Measurements from ENCODE around the gene ABL1.
"Not testable (repeated sequence)": the region's sequence is repeated elsewhere in the genome, so short reads cannot be mapped to it uniquely, and the experiment has no call there.

The ABL1 gene

GRCh38 chr9:130847306-130848217 lies 12.5 kb downstream of the ABL1 start:
- no peaks in the 10 kb centered on the region for H4K20me1 ChIP-seq (ENCODE audit: insufficient read depth, low read length)
- H3K4me1 ChIP-seq (ENCODE audit: insufficient read depth, low read length, severe bottlenecking): no peaks in the 10 kb centered on the region
- TF ChIP-seq EZH2 (IDR thresholded peaks at IDR 0.05; ENCODE audit: borderline replicate concordance, low read length): no peak
- no peak for TF ChIP-seq CTCF (IDR thresholded peaks at IDR 0.05; ENCODE audit: low read length)
- H2AFZ ChIP-seq (ENCODE audit: low read length): no peak overlapping the region
- H3K9me3 ChIP-seq (ENCODE audit: low read length): no peaks in the 10 kb centered on the region
- H3K9me2 ChIP-seq (ENCODE audit: low read depth, low read length): no peaks in the 10 kb centered on the region
- no peak overlapping the region for H3K4me2 ChIP-seq (ENCODE audit: low read length)
- H3K36me3 ChIP-seq (ENCODE audit: insufficient read depth, low read length): no peaks in the 10 kb centered on the region
- no peaks in the 10 kb centered on the region for H3K79me2 ChIP-seq (ENCODE audit: insufficient read depth, low read length)
- no peak overlapping the region for H3K9ac ChIP-seq (ENCODE audit: low read length)
- H3K27me3 ChIP-seq (ENCODE audit: insufficient read depth, low read length): no peaks in the 10 kb centered on the region
- H3K4me3 ChIP-seq (ENCODE audit: low read depth, low read length, poor library complexity, severe bottlenecking): no peak overlapping the region
- no peaks in the 10 kb centered on the region for H3F3A ChIP-seq (ENCODE audit: insufficient read depth, low read length)
- H3K27ac ChIP-seq (ENCODE audit: low read depth, low read length, poor library complexity, severe bottlenecking): no peak overlapping the region

GRCh38 chr9:130848514-130848913 lies 13.5 kb downstream of the ABL1 start:
- H3K9ac ChIP-seq (ENCODE audit: low read length); H3K79me2 ChIP-seq (ENCODE audit: insufficient read depth, low read length); H3K9me3 ChIP-seq (ENCODE audit: low read length); H3K27ac ChIP-seq (ENCODE audit: low read depth, low read length, poor library complexity, severe bottlenecking); H3K27me3 ChIP-seq (ENCODE audit: insufficient read depth, low read length); H3K36me3 ChIP-seq (ENCODE audit: insufficient read depth, low read length); H4K20me1 ChIP-seq (ENCODE audit: insufficient read depth, low read length); H3K4me3 ChIP-seq (ENCODE audit: low read depth, low read length, poor library complexity, severe bottlenecking); H3F3A ChIP-seq (ENCODE audit: insufficient read depth, low read length); H3K4me1 ChIP-seq (ENCODE audit: insufficient read depth, low read length, severe bottlenecking); H2AFZ ChIP-seq (ENCODE audit: low read length); H3K9me2 ChIP-seq (ENCODE audit: low read depth, low read length); H3K4me2 ChIP-seq (ENCODE audit: low read length): not testable (repeated sequence)

- Histone ChIP-seq H4K20me1 (ENCODE audit: insufficient read depth, low read length) (no peaks in the 10 kb centered on the region), H3K4me1 (ENCODE audit: insufficient read depth, low read length, severe bottlenecking) (no peaks in the 10 kb centered on the region), H3K4me3 (ENCODE audit: low read depth, low read length, poor library complexity, severe bottlenecking) (no peak overlapping the region), H3K9me2 (ENCODE audit: low read depth, low read length) (no peaks in the 10 kb centered on the region), H3K27me3 (ENCODE audit: insufficient read depth, low read length) (no peaks in the 10 kb centered on the region), H3K36me3 (ENCODE audit: insufficient read depth, low read length) (peaks cover 5% of the 10 kb centered on the region; the same call in 1 of the 2 replicates), H3K79me2 (ENCODE audit: insufficient read depth, low read length) (no peaks in the 10 kb centered on the region), H3F3A (ENCODE audit: insufficient read depth, low read length) (no peaks in the 10 kb centered on the region), H3K4me2 (ENCODE audit: low read length) (no peak overlapping the region), H2AFZ (ENCODE audit: low read length) (no peak overlapping the region), H3K9ac (ENCODE audit: low read length) (no peak overlapping the region), H3K9me3 (ENCODE audit: low read length) (no peaks in the 10 kb centered on the region), H3K27ac (ENCODE audit: low read depth, low read length, poor library complexity, severe bottlenecking) (no peak overlapping the region)
- TF ChIP-seq EZH2 (IDR thresholded peaks at IDR 0.05; ENCODE audit: borderline replicate concordance, low read length) (no peak), CTCF (IDR thresholded peaks at IDR 0.05; ENCODE audit: low read length) (no peak)
Observed at GRCh38 chr9:130849356-130849755, 14.3 kb downstream of the ABL1 start.

- H3F3A ChIP-seq (ENCODE audit: insufficient read depth, low read length): no peaks in the 10 kb centered on the region
- no peaks in the 10 kb centered on the region for H3K79me2 ChIP-seq (ENCODE audit: insufficient read depth, low read length)
- H3K4me3 ChIP-seq (ENCODE audit: low read depth, low read length, poor library complexity, severe bottlenecking): no peak overlapping the region
- no peaks in the 10 kb centered on the region for H3K9me2 ChIP-seq (ENCODE audit: low read depth, low read length)
- no peaks in the 10 kb centered on the region for H4K20me1 ChIP-seq (ENCODE audit: insufficient read depth, low read length)
- H3K27me3 ChIP-seq (ENCODE audit: insufficient read depth, low read length): no peaks in the 10 kb centered on the region
- no peak for TF ChIP-seq EZH2 (IDR thresholded peaks at IDR 0.05; ENCODE audit: borderline replicate concordance, low read length)
- no peak for TF ChIP-seq CTCF (IDR thresholded peaks at IDR 0.05; ENCODE audit: low read length)
- H3K36me3 ChIP-seq (ENCODE audit: insufficient read depth, low read length): peaks cover 7% of the 10 kb centered on the region; the same call in 1 of the 2 replicates
- no peak overlapping the region for H3K27ac ChIP-seq (ENCODE audit: low read depth, low read length, poor library complexity, severe bottlenecking)
- H3K9ac ChIP-seq (ENCODE audit: low read length): no peak overlapping the region
- H2AFZ ChIP-seq (ENCODE audit: low read length): no peak overlapping the region
- H3K4me2 ChIP-seq (ENCODE audit: low read length): no peak overlapping the region
- no peaks in the 10 kb centered on the region for H3K4me1 ChIP-seq (ENCODE audit: insufficient read depth, low read length, severe bottlenecking)
- no peaks in the 10 kb centered on the region for H3K9me3 ChIP-seq (ENCODE audit: low read length)
Observed at GRCh38 chr9:130852801-130853200, 17.7 kb downstream of the ABL1 start.

All from OCI-LY1 (cell line).